GM21515 (cell line): Measurements from ENCODE around the gene COMMD6.

ENCODE experiments used
- ATAC-seq: cut with Tn5 transposase; IDR thresholded peaks from one replicate; pipeline ENCODE4 v1.9.1; 2021; ENCODE audit not compliant: unreplicated experiment

The COMMD6 gene

DNA sequence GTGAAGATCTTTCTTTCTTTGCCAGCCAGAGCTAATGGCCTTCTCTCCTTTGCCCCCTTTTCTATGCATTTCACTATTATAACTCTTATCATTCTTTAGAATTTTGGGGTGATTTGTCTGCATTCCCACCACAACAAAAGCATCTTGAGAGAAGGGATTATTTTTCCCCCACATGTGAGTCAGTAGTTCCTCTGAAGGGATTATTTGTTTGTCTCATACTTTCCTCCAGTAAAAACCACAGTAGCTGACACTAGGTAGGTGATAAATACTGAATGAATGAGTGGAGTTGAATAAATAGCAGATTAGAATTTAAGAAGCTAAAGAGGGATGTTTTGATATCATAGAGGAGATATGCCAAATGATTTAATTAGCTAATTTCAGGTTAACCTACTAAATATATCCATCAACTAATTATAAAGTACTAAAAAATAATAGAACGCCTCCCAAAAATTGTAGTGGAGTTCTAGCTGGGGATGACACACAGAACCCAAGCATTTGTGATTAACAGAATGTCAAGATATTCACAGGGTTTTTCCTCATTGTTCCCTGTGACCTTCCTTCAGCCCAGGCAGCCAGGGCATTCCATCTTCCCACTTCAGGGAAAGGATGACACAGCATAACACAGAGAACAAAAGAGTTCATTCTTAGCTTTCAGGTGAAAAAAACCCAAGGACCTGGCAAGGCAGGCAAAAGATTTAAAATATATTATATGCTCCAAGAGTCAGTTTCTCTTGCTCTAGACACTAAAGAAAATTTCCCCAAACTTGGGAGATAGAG is 52.2 kb downstream of the COMMD6 start:
- no peak for ATAC-seq

DNA sequence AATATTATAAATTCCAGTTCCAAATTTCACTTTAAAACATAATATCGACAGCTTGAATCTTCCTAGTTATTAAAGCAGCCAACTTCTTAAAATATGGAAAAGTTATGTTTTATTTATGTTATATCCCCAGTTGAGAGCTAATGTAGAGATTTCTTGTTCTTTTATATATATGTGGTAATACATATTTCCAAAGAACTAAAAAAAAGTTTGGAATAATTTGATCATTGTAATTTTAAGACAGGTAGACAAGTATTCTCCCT is 54.9 kb downstream of the COMMD6 start:
- ATAC-seq: no peak

DNA sequence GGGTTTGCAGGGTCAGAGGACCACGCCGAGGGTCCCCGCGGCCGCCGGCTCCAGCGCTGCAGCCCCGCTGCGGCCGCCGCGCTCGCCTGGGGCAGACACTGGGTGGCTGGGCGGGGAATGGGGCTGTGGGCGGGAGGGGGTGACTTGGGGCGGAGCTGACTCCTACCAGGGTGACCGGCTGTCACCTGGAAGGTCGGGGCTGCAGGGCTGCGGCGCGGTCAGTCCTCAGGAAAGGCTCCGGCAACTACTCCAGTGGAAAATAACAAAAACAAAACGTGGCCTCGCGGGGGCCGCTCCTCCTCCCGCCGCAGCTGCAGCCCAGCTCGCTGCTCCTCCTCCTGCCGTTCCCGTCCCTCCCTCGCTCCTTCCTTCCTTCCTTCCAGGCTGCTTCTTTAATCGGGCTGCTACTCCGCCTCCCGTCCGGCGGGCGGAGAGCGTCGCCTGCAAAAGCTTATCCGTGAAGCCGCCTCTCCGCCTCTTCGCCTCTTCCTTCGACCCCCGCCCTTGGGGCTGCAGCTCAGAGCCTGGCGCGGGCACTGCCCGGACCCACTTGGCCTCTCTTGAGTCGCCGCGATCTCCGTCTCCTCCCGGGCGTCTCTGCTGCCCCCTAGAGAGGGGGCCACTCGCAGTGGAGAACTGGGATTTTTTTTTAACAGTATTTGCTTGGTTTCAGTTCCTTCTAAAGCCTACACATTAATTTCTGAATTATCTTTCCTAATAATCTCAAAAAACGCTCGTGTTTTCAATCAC is 55.4 kb downstream of the COMMD6 start, which contains the start of gene TBC1D4:
TBC1D4 (minus strand) TSS at position 100 of the 750 bp plus-strand sequence. CDS start 402 bp downstream, outside the sequence.
- peak; percentile 74 for ATAC-seq

DNA sequence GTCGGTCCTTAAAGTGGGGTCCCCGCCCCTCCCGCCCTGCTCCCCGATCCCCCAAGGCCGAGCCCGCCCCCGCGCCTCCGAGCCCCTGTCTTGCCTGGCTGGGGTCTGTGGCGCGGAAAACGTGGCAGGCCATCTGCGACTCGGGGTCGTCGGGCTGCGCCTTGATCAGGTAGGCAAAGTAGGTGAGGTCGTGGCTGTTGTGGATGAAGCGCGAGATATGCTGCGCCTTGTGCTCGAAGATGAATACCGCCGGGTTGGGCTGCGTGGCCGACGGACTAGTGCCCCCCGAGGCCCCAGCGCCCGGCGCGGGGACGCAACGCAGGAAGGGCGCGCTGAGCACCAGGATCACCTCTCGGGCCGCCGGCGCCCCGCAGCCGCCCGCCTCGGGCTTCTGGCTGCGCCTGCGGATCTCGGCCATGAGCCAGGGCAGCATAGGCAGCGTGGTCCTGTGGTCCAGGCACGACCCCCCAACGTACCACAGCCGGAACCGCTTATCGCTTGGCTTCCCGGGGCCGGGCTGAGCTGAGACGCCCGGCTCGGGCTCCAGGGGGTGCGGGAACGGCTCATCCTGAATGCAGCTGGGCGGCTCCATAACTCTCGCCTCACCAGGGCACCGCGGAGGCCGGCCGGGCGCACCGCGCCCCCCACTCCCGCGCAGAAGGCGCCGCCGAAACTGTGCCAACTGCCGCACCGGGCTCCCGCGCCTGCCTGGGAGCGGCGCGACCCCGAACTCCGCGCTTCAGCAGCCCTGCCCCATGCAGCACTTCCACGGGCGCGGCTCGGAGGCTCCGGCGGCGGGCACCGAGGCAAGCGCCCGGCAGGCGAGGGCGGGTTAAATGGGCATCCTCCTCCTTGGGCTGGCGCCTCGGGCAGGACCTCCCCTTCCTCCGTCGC is 56.2 kb downstream of the COMMD6 start:
- peak; percentile 30 for ATAC-seq

DNA sequence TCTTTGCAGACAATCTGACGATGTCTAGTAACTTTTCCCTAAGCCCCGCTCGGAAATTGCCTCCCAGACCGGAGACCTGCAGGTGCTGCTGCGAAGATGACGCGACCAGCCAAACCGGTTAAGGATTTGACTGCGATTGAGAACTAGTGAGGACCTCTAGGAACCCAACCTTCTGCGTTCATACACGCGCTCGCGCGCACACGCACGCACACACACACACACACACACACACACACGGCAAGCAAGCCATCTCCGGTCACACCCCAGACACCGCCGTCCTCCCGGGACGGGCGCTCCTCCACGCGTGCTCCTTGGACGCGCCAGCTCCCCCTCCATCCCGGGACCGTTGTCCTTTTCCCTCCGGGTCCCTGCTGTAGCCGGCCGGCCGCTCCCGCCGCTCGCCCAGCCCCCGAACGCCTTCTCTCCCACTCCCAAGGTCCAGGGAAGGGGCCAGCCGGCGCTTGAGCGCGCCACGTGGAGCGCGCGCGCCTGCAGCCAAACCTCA is 56.9 kb downstream of the COMMD6 start:
- ATAC-seq: no peak

DNA sequence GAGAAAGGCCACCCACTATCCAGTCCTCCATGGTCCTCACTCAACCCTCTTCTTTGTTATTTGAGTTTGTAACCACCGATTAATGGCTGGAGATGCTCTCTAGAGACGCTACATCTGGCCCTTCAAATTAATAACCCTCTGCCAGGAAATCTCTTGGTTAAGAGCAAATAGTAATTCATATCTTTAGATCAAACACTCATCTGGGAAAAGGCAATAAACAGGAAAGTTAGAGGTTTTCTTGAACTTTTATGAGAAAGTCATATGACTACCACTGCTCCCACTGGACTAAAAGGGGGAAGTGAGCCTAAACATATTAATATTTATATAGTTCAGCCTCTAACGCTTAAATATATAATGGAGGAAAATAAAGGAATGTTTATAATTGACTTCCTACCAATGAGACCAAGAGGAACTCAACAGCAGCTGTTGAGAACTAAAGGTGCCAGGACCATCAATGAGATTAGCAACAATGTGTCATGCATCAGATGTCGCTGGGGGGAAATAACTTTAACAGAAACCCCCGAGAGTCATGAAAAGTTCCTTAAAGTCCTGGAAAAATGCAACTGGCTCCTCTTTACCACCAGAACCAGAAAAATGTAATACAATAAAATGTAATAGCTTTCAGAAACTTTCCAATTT is 58.4 kb downstream of the COMMD6 start:
- ATAC-seq: no peak

DNA sequence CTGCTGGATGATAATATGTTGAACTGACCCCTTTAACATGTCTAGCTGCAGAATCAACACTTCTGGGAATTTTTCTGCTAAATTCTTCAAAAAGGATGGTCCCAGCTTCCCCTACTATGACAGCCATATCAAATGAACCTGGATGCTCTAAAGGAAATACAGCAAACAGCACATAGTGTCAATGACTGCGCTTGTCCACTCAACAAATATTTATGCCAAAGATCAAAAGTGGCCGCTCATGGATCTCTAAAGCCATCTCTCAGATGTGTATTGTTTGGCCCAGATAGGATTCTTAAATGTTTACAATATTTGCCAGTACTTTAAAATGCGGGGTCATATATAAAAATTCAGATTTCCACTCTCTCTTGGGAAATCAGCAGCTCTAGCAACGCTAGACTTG is 59.0 kb downstream of the COMMD6 start:
- no peak for ATAC-seq
